PC-3 (cell line): ENCODE measurements around the gene STRN. TPM values are rescaled to one million over a fixed set of nuclear protein-coding genes. Genes with fewer than 3 reads are reported as not detected.
A peak's percentile ranks its signal among the peaks of the same experiment; 100 is the strongest.

Experiments
- ATAC-seq: fragments of 200-7000 bp; cut with Tn5 transposase; 2 replicates; pipeline ENCODE4 v1.9.1; 2020; ENCODE audit warnings: mild to moderate bottlenecking, moderate library complexity
- BruUV-seq: library from RNA; stranded (reverse); fragments of 400-500 nt; replicated peaks from 2 replicates; lab custom pipeline; 2021; lab: Mats Ljungman, UMichigan
- CTCF ChIA-PET: fragments of 300-600 bp; sonication (Branson Sonifier 250); formaldehyde crosslinking; loops from one replicate; lab custom pipeline; 2022; ENCODE audit warnings: antibody characterized with exemption; lab: Charles Lee
- POLR2A ChIA-PET: fragments of 300-600 bp; sonication (Branson Sonifier 250); formaldehyde crosslinking; loops from one replicate; lab custom pipeline; 2022; ENCODE audit warnings: antibody characterized with exemption; ENCODE audit not compliant: unreplicated experiment; lab: Charles Lee
- DNase-seq: peaks from one replicate; pipeline ENCODE4 v3.0.0-alpha.2; 2015
- H2AFZ ChIP-seq: fragments of 300-600 bp; sonication (generic); 2 replicates; pipeline ENCODE4 v1.6.0; 2016; ENCODE audit warnings: antibody characterized with exemption, low read length
- H3F3A ChIP-seq: fragments of 300-600 bp; sonication (generic); one replicate; pipeline ENCODE4 v1.6.0; 2017; ENCODE audit warnings: antibody characterized with exemption, low read length, control low read depth, mild to moderate bottlenecking; ENCODE audit not compliant: unreplicated experiment
- H3K27ac ChIP-seq: fragments of 300-600 bp; sonication (generic); 2 replicates; pipeline ENCODE4 v1.5.1; 2016; ENCODE audit warnings: mild to moderate bottlenecking, low read length
- H3K27me3 ChIP-seq: fragments of 300-600 bp; sonication (generic); 2 replicates; pipeline ENCODE4 v1.6.1; 2016; ENCODE audit warnings: low read length, mixed read lengths
- H3K36me3 ChIP-seq: fragments of 300-600 bp; sonication (generic); 2 replicates; pipeline ENCODE4 v1.6.1; 2016; ENCODE audit warnings: low read depth, mixed run types, low read length, mixed read lengths
- H3K4me1 ChIP-seq: fragments of 300-600 bp; sonication (generic); 2 replicates; pipeline ENCODE4 v1.5.1; 2016; ENCODE audit warnings: low read length; ENCODE audit not compliant: insufficient read depth
- H3K4me2 ChIP-seq: fragments of 300-600 bp; sonication (generic); 2 replicates; pipeline ENCODE4 v1.6.0; 2016; ENCODE audit warnings: low read length
- H3K4me3 ChIP-seq: fragments of 300-600 bp; sonication (generic); 2 replicates; pipeline ENCODE4 v1.5.1; 2016; ENCODE audit warnings: mild to moderate bottlenecking, low read length, mixed read lengths
- H3K79me2 ChIP-seq: fragments of 300-600 bp; sonication (generic); 2 replicates; pipeline ENCODE4 v1.6.1; 2017; ENCODE audit warnings: low read length, mixed read lengths
- H3K9ac ChIP-seq: fragments of 300-600 bp; sonication (generic); 2 replicates; pipeline ENCODE4 v1.6.0; 2016; ENCODE audit warnings: mild to moderate bottlenecking, low read length
- H3K9me2 ChIP-seq: fragments of 300-600 bp; sonication (generic); replicated peaks from 2 replicates; pipeline ENCODE4 v1.6.1; 2016; ENCODE audit warnings: mixed run types, low read length, mixed read lengths
- H3K9me3 ChIP-seq: fragments of 300-600 bp; sonication (generic); 2 replicates; pipeline ENCODE4 v1.6.1; 2016; ENCODE audit warnings: low read length, mixed read lengths
- H4K20me1 ChIP-seq: fragments of 300-600 bp; sonication (generic); 2 replicates; pipeline ENCODE4 v1.6.1; 2016; ENCODE audit warnings: low read length, mixed read lengths
- EZH2 ChIP-seq: fragments of 300-600 bp; sonication (generic); IDR thresholded peaks from one replicate; pipeline ENCODE4 v1.6.1; 2017; ENCODE audit warnings: antibody characterized with exemption, mild to moderate bottlenecking, low read length; ENCODE audit not compliant: unreplicated experiment
- EZH2phosphoT487 ChIP-seq: fragments of 300-600 bp; sonication (generic); IDR thresholded peaks from 2 replicates; pipeline ENCODE4 v1.6.1; 2018; ENCODE audit warnings: mild to moderate bottlenecking, antibody characterized with exemption, low read length, borderline replicate concordance
- intact Hi-C: fragments of 100-400 bp; cut with micrococcal nuclease; formaldehyde crosslinking; loops from 2 replicates; pipeline ENCODE4 v1.9.0; 2023
- total RNA-seq: library from RNA; depleted of rRNA; stranded (reverse); fragments of >200 nt; gene quantifications from 2 replicates; pipeline ENCODE4 v1.2.3, GENCODE V29; 2014
- TF ChIP-seq, protein P1 (sequence below): fragments of 300-600 bp; sonication (generic); conservative IDR thresholded peaks from 2 replicates; pipeline ENCODE4 v1.5.1; 2017; ENCODE audit warnings: antibody characterized with exemption, low read depth, mild to moderate bottlenecking, low read length

The STRN gene
- total RNA-seq, 1 experiment from 2014 or later = 12.9 TPM

DNA sequence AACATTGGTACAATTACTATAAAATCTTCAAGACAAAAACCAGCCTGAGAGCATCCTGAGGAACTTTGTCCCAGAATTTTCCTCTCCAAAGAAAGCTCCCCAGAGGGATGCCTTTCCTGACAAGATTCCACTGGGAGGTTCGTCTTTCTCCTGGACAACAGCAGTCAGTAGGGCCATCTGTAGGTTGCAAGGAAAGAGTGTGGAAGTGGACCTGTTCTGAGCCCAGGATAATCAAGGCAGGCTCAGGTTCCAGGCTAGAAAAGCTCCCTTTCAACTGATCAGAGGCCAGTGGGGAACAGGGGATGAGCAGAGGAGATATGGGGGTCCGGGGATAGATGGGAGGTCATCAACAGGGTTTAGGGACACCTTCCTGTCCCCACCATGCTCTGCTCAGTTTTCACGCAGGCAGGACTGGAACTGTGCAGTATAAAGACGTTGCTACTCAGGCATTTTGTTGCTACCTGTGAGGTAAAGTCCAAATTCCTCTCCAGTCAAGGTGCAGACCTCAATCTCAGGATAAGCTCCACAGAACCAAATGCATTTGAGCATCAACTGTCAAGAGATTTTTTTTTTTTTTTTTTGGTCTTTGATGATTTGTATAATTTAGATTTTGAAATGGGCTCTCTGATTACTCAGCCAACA is 126.2 kb downstream of the STRN start:
- TF ChIP-seq EZH2phosphoT487 = no peak
- TF ChIP-seq EZH2 = no peak
- TF ChIP-seq, protein P1, sequence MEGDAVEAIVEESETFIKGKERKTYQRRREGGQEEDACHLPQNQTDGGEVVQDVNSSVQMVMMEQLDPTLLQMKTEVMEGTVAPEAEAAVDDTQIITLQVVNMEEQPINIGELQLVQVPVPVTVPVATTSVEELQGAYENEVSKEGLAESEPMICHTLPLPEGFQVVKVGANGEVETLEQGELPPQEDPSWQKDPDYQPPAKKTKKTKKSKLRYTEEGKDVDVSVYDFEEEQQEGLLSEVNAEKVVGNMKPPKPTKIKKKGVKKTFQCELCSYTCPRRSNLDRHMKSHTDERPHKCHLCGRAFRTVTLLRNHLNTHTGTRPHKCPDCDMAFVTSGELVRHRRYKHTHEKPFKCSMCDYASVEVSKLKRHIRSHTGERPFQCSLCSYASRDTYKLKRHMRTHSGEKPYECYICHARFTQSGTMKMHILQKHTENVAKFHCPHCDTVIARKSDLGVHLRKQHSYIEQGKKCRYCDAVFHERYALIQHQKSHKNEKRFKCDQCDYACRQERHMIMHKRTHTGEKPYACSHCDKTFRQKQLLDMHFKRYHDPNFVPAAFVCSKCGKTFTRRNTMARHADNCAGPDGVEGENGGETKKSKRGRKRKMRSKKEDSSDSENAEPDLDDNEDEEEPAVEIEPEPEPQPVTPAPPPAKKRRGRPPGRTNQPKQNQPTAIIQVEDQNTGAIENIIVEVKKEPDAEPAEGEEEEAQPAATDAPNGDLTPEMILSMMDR = no peak
- H3K36me3 ChIP-seq = no peaks in the 10 kb centered on the region
- ChIA-PET CTCF (no interaction called here), POLR2A (interaction anchor here (0.6 kb wide), 1 partner anchor 1911 kb away, joined by 4 read pairs; no protein-coding TSS in a partner anchor)
- H4K20me1 ChIP-seq = no peaks in the 10 kb centered on the region
- H2AFZ ChIP-seq = no peak overlapping the region
- DNase-seq (no peak), ATAC-seq (peak; percentile 24)
- no peak overlapping the region for H3K27ac ChIP-seq
- H3K4me3 ChIP-seq = no peak overlapping the region
- no peaks in the 10 kb centered on the region for H3F3A ChIP-seq
- H3K79me2 ChIP-seq = no peaks in the 10 kb centered on the region
- H3K27me3 ChIP-seq = no peaks in the 10 kb centered on the region
- intact Hi-C loops = no loop called here
- no peak overlapping the region for H3K4me2 ChIP-seq
- no peaks in the 10 kb centered on the region for H3K9me3 ChIP-seq
- peaks cover 6% of the 10 kb centered on the region; the same call in 1 of the 2 replicates for H3K4me1 ChIP-seq
- no peaks in the 10 kb centered on the region for H3K9me2 ChIP-seq
- no peak overlapping the region for H3K9ac ChIP-seq
- no TSS peak for BruUV-seq

DNA sequence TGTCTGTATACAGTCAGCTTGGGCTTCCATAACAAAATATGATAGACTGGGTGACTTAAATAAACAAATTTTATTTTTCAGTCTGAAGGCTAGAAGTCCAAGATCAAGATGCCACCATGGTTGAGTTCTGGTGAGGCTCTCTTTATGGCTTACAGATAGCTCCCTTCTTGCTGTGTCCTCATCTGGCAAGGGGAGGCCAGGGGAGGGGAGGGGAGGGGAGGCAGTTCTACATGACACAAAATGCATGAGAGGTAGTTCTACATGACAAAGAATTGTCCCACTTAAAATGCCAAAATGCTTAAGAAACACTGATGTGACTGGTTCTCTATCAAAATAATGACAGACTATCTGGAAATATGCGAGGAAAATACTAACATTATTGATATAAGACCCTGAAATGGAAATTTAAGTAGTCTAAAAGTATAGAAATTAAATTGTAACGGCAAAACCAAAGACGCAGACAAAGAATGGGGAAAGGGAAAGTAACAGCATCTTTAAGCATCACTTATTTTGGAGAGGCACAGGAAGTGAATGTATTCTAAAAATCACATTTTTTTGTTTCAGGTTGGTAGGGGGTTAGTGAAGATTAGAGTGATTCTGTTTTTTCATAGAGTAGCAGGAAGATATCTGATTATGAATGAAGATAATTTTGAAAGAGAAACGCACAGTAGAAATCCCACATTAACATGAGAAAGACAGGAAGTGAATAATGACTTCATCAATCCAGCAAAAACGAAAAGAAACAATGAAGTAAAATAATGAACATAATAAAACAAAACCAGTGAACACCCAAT is 131.4 kb downstream of the STRN start:
- no peaks in the 10 kb centered on the region for H3K36me3 ChIP-seq
- ChIA-PET POLR2A (no interaction called here), CTCF (no interaction called here)
- H2AFZ ChIP-seq = no peak overlapping the region
- no peaks in the 10 kb centered on the region for H3K4me1 ChIP-seq
- no peak overlapping the region for H3K4me3 ChIP-seq
- no TSS peak for BruUV-seq
- intact Hi-C loops = no loop called here
- no peaks in the 10 kb centered on the region for H3K9me3 ChIP-seq
- H3K27me3 ChIP-seq = no peaks in the 10 kb centered on the region
- H4K20me1 ChIP-seq = no peaks in the 10 kb centered on the region
- no peaks in the 10 kb centered on the region for H3K9me2 ChIP-seq
- H3K27ac ChIP-seq = no peak overlapping the region
- no peak overlapping the region for H3K4me2 ChIP-seq
- ATAC-seq (no peak), DNase-seq (no peak)
- TF ChIP-seq EZH2phosphoT487 (no peak), EZH2 (no peak)
- TF ChIP-seq, protein P1 = no peak
- no peaks in the 10 kb centered on the region for H3F3A ChIP-seq
- H3K79me2 ChIP-seq = no peaks in the 10 kb centered on the region
- H3K9ac ChIP-seq = no peak overlapping the region

DNA sequence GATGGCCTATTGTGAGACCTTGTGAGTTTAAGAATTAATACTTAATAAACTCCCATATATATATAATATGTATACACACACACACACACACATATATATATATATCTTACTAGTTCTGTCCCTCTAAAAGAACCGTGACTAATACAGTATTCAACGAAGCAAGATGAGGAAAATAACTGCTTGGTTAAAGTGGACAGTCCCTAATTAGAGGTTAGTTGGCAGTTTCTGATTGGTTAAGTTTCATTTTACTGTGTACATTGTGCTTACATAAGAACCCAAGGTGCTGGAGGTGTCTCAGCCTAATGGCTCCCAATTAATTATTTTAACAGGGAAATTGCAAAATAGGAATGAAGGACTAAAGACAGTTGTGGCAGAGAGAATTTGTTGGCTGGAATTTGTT is 132.1 kb downstream of the STRN start:
- Histone ChIP-seq H3K9ac (no peak overlapping the region), H3K27me3 (no peaks in the 10 kb centered on the region), H3F3A (no peaks in the 10 kb centered on the region), H3K27ac (no peak overlapping the region), H3K9me2 (no peaks in the 10 kb centered on the region), H3K4me1 (no peaks in the 10 kb centered on the region), H3K36me3 (no peaks in the 10 kb centered on the region), H3K4me2 (no peak overlapping the region), H2AFZ (no peak overlapping the region), H3K9me3 (no peaks in the 10 kb centered on the region), H4K20me1 (no peaks in the 10 kb centered on the region), H3K79me2 (no peaks in the 10 kb centered on the region), H3K4me3 (no peak overlapping the region)
- POLR2A ChIA-PET = no interaction called here
- CTCF ChIA-PET = no interaction called here
- no peak for DNase-seq
- intact Hi-C loops = no loop called here
- no TSS peak for BruUV-seq
- ATAC-seq = no peak
- no peak for TF ChIP-seq EZH2
- TF ChIP-seq EZH2phosphoT487 = no peak
- TF ChIP-seq, protein P1 = no peak
